Activated CD4-positive, alpha-beta T cell treated with anti-CD3 and anti-CD28 coated beads for 24 hours (primary cell): ENCODE results near the gene USP54.

Source experiments
- DNase-seq, 2 donors: peaks; one replicate each; pipeline ENCODE4 v3.0.0-alpha.2; 2020; ENCODE audit warnings: low read depth in 2 of 2

The USP54 gene

GRCh38 chr10:73460897-73461296 is 130.2 kb downstream of the USP54 start:
- DNase-seq: no peak

GRCh38 chr10:73459683-73460314 is 131.3 kb downstream of the USP54 start:
- no peak for DNase-seq

- DNase-seq: no peak
Measured at GRCh38 chr10:73456187-73456890, 134.8 kb downstream of the USP54 start.

- DNase-seq: no peak
Measured at GRCh38 chr10:73449113-73449512, 142.0 kb downstream of the USP54 start.

- DNase-seq: no peak
Measured at GRCh38 chr10:73448384-73448783, 142.8 kb downstream of the USP54 start.
